ENCODE measurements around the gene TNFRSF14.
A peak's percentile ranks its signal among the peaks of the same experiment; 100 is the strongest.
"Not testable (repeated sequence)": the region's sequence is repeated elsewhere in the genome, so short reads cannot be mapped to it uniquely, and the experiment has no call there.

The TNFRSF14 gene

GRCh38 chr1:2569060-2569459, 12.9 kb downstream of the TNFRSF14 start:
- TF ChIP-seq ZFX (IDR thresholded peaks at IDR 0.05), result no peak
- TF ChIP-seq, protein P1, sequence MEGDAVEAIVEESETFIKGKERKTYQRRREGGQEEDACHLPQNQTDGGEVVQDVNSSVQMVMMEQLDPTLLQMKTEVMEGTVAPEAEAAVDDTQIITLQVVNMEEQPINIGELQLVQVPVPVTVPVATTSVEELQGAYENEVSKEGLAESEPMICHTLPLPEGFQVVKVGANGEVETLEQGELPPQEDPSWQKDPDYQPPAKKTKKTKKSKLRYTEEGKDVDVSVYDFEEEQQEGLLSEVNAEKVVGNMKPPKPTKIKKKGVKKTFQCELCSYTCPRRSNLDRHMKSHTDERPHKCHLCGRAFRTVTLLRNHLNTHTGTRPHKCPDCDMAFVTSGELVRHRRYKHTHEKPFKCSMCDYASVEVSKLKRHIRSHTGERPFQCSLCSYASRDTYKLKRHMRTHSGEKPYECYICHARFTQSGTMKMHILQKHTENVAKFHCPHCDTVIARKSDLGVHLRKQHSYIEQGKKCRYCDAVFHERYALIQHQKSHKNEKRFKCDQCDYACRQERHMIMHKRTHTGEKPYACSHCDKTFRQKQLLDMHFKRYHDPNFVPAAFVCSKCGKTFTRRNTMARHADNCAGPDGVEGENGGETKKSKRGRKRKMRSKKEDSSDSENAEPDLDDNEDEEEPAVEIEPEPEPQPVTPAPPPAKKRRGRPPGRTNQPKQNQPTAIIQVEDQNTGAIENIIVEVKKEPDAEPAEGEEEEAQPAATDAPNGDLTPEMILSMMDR (conservative IDR thresholded peaks at IDR 0.05), result no peak
- H3K27ac ChIP-seq, result no peak overlapping the region

GRCh38 chr1:2569703-2570102, 13.5 kb downstream of the TNFRSF14 start:
- not testable (repeated sequence) for H3K27ac ChIP-seq

- TF ChIP-seq, protein P1 (conservative IDR thresholded peaks at IDR 0.05), result no peak
- TF ChIP-seq ZFX (IDR thresholded peaks at IDR 0.05), result no peak
- H3K27ac ChIP-seq, result no peak overlapping the region
Measured at GRCh38 chr1:2570332-2570731, 14.2 kb downstream of the TNFRSF14 start.

- H3K27ac ChIP-seq, result no peak overlapping the region
- TF ChIP-seq, protein P1 (conservative IDR thresholded peaks at IDR 0.05), result no peak
- TF ChIP-seq ZFX (IDR thresholded peaks at IDR 0.05), result no peak
Measured at GRCh38 chr1:2571348-2571747, 15.2 kb downstream of the TNFRSF14 start.

DNA sequence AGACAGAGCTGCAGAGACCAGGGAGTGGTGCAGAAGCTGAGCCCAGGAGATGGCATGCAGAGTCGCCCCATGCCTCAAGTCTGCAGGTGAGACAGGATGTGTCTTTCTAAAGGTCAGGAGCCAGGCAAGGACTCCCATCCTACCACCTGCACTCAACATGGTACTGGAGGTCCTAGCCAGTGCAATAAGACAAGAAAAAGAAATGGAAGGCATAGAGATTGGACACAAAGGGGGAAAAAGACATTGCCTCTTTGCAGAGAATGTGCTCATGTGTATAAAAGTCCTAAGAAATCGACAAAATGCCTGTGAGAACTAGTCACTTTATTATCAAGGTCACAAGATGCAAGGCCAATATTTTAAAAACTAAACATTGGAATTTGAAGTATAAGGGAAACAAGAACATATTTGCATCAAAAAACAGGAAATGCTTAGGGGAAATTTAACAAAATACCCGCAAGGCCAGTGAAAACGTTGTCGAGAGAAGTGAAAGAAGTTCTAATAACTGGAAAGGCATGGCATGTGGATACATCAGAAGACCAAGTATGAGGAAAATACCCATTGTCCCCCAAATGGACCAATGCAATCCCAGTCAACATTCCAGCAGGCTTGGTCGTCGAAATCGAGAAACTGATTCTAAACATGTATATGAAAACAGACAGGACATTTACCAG, 17.2 kb downstream of the TNFRSF14 start:
- no peak for TF ChIP-seq ZFX (IDR thresholded peaks at IDR 0.05)
- TF ChIP-seq, protein P1 (conservative IDR thresholded peaks at IDR 0.05), result no peak
- no peak overlapping the region for H3K27ac ChIP-seq

GRCh38 chr1:2574350-2574749, 18.2 kb downstream of the TNFRSF14 start:
- no peak overlapping the region for H3K27ac ChIP-seq
- TF ChIP-seq, protein P1 (conservative IDR thresholded peaks at IDR 0.05), result no peak
- no peak for TF ChIP-seq ZFX (IDR thresholded peaks at IDR 0.05)

- TF ChIP-seq ZFX (IDR thresholded peaks at IDR 0.05), result no peak
- TF ChIP-seq, protein P1 (conservative IDR thresholded peaks at IDR 0.05), result no peak
- no peak overlapping the region for H3K27ac ChIP-seq
Measured at GRCh38 chr1:2575801-2576663, 19.9 kb downstream of the TNFRSF14 start.

- H3K27ac ChIP-seq, result peak overlapping the region; percentile 37
Measured at GRCh38 chr1:2577565-2578075, 21.4 kb downstream of the TNFRSF14 start.
